GM10847 (cell line): ENCODE results near the gene NDUFS8.

Source experiments
- POLR2A ChIP-seq: IDR thresholded peaks from 2 replicates; pipeline ENCODE4 v1.6.1; 2011; ENCODE audit not compliant: insufficient read length; ENCODE audit errors: extremely low read depth

NDUFS8 gene

GRCh38 chr11:68030318-68031143, at the start of gene NDUFS8:
Gene NDUFS8 (plus strand): TSS chr11:68030681. CDS start chr11:68032152, 1,471 bp downstream.
- TF ChIP-seq POLR2A, result peak; percentile 51

GRCh38 chr11:67983951-67984350, 46.5 kb upstream of the NDUFS8 start:
- TF ChIP-seq POLR2A, result no peak

GRCh38 chr11:67996051-67996450, 34.4 kb upstream of the NDUFS8 start:
- TF ChIP-seq POLR2A, result no peak

GRCh38 chr11:67996622-67997474, 33.6 kb upstream of the NDUFS8 start:
- TF ChIP-seq POLR2A, result no peak

GRCh38 chr11:67997475-67997921, 33.0 kb upstream of the NDUFS8 start:
- TF ChIP-seq POLR2A, result no peak

- no peak for TF ChIP-seq POLR2A
Measured at GRCh38 chr11:67998150-67999045, 32.1 kb upstream of the NDUFS8 start.

- no peak for TF ChIP-seq POLR2A
Measured at GRCh38 chr11:67999201-67999629, 31.3 kb upstream of the NDUFS8 start.

GRCh38 chr11:67999704-68000103, 30.8 kb upstream of the NDUFS8 start:
- no peak for TF ChIP-seq POLR2A

- no peak for TF ChIP-seq POLR2A
Measured at GRCh38 chr11:68002575-68002937, 27.9 kb upstream of the NDUFS8 start.

GRCh38 chr11:68002938-68003845, 27.3 kb upstream of the NDUFS8 start:
- TF ChIP-seq POLR2A, result peak; percentile 15

- peak; percentile 67 for TF ChIP-seq POLR2A
Measured at GRCh38 chr11:68003846-68004550, 26.5 kb upstream of the NDUFS8 start, which contains the start of gene UNC93B1. Gene UNC93B1 (minus strand): TSS chr11:68004097. CDS start chr11:68004043, 54 bp downstream.

GRCh38 chr11:68004551-68005335, 25.7 kb upstream of the NDUFS8 start:
- no peak for TF ChIP-seq POLR2A
